ENCODE data around the gene SLC24A3.

GRCh38 chr20:19463597-19463996 is 251.2 kb downstream of the SLC24A3 start:
- TF ChIP-seq POLR2A (IDR thresholded peaks at IDR 0.05) (no peak), EP300 (IDR thresholded peaks at IDR 0.05) (no peak)
- TF ChIP-seq, protein P1, sequence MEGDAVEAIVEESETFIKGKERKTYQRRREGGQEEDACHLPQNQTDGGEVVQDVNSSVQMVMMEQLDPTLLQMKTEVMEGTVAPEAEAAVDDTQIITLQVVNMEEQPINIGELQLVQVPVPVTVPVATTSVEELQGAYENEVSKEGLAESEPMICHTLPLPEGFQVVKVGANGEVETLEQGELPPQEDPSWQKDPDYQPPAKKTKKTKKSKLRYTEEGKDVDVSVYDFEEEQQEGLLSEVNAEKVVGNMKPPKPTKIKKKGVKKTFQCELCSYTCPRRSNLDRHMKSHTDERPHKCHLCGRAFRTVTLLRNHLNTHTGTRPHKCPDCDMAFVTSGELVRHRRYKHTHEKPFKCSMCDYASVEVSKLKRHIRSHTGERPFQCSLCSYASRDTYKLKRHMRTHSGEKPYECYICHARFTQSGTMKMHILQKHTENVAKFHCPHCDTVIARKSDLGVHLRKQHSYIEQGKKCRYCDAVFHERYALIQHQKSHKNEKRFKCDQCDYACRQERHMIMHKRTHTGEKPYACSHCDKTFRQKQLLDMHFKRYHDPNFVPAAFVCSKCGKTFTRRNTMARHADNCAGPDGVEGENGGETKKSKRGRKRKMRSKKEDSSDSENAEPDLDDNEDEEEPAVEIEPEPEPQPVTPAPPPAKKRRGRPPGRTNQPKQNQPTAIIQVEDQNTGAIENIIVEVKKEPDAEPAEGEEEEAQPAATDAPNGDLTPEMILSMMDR (IDR thresholded peaks at IDR 0.05), result no peak

All from sigmoid colon (tissue), 4 donors.